Caki2 (cell line): Measurements from ENCODE around the gene MED31. TPM values are rescaled to one million over a fixed set of nuclear protein-coding genes. Genes with fewer than 3 reads are reported as not detected.
A peak's percentile ranks its signal among the peaks of the same experiment; 100 is the strongest.
"Not testable (repeated sequence)": the region's sequence is repeated elsewhere in the genome, so short reads cannot be mapped to it uniquely, and the experiment has no call there.

Experiments
- DNase-seq: peaks from one replicate; pipeline ENCODE4 v3.0.0-alpha.2; 2015; ENCODE audit warnings: low read depth
- in situ Hi-C: cut with HindIII; loops from 2 replicates; pipeline ENCODE4 v1.10.0; 2016; ENCODE audit warnings: low sequenced_read_pairs, low pct_unique_long_range_greater_than_20kb, mixed read lengths
- total RNA-seq: library from RNA; depleted of rRNA; stranded (reverse); fragments of >200 nt; shearing (Covaris generic); gene quantifications from 2 replicates; pipeline ENCODE4 v1.2.3, GENCODE V29; 2014; ENCODE audit warnings: low replicate concordance; rRNA removed

The MED31 gene
- total RNA-seq: 3.4 and 13.9 TPM in 2 replicates

DNA sequence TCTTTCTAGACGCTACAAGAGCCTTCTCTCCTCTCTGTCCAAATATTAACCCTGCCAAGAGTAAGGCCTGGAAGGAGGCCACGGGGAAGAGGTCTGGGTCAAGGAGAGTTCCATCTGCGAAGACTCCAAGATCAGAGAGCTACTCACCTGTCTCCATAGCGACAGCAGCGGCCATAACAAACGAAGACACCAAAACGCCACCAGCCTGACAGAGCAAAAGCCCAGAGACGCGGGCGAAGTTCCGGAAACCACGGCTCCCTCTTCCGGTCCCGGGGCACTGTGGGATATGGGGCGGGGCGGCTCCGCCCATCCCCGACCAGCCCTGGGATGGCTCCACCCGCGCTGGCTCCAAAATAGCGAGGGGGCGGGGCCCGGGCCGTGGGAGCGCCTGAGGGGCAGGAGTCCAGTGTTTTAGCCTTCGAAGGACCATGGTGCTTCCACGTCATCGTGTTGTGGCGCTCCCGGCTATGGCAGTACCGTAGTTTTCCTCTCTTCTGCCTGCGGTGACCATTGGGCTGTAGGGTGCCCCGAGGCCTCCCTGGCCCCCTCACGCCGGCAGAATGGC, at the start of gene MED31, which contains the start of gene C17orf100:
Gene MED31, minus strand, starts transcription at position 252 of the 565 bp plus-strand sequence. Its CDS starts 77 bp downstream, at position 175.
Gene C17orf100, plus strand, starts transcription at position 409 of the 565 bp plus-strand sequence. Its CDS starts 152 bp downstream, at position 561.
- peak; percentile 93 for DNase-seq
- in situ Hi-C loops: no loop called here

DNA sequence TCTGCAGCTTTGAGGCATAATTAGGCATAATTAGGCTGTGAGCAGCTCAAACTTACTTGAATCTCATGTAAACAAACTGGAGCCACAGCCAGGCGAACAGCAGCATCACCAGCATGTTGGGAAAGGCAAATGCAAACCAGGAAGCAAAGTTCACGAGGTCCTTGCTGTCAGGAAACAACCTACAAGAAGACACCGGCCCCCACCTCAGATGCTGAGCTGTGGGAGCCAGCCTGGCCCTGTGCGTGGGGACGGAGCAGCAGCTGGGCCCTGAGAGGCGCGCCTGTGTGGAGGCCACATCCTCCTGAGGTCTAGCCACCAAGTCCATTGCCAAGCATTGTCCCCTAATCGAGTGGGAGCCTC, 49.5 kb upstream of the MED31 start:
- in situ Hi-C loops: no loop called here
- DNase-seq: no peak

DNA sequence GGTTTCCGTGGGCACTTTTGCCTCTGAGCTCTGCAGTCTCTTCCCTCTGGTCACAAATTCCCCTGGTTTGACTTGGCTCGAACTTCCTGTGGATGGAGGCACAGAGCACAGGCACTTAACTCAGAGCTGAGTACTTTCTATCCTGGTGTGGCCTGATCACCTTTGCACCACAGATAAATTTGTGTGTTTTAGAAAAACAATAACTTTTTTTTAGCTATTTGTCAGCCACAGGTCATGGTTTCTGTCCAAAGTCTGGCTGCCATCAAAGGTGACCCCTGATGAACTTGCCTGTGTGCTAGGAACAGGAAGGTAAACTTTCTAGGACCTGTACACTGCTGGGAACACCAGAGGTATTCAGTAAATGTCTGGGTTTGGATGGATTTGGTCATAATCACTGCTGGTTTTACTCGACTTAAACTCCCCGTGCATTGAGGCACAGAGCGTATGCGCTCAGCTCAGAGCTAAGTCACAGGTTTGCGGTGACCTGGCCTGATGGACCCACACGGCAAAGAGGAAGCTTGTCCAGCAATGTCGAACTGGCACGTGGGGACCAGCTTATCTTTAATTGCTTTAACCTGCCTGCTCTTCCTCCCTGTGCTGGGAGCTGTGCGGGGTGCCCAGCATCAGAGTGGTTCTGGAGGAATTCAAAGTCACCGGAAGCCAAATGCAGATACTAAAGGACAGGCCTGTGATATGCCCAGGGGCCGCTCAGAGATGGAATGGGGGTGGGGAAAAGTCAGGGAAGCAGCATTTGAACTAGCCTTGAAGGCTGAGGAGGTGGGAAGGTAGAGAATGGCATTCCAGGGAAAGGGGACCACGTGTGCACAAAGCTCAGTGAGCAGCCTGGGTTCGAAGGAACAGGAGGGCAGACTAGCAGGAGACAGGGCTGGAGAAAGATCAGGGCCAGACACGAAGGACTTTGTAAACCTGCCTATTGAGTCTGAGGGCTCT, 48.9 kb upstream of the MED31 start:
- DNase-seq: no peak
- in situ Hi-C loops: no loop called here

DNA sequence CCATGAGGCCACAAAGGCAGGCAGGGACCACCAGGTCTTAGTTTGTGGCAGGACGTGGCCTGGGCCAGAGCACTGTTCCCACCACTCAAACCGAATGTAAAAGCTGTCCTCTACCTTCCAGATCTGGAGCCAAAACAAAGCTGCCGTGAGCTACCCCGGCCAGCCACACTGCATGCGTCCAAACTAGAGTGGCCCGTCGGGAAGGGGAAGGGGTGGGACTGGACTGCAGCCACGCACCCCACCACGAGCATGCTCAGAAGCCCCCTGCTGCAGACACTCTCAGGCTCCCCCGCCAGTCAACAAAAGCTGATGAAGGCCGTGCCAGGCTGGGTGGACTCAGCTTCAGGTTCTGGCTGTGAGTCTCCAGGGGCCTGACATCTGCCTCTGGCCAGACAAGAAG, 46.6 kb upstream of the MED31 start:
- in situ Hi-C loops: no loop called here
- no peak for DNase-seq

DNA sequence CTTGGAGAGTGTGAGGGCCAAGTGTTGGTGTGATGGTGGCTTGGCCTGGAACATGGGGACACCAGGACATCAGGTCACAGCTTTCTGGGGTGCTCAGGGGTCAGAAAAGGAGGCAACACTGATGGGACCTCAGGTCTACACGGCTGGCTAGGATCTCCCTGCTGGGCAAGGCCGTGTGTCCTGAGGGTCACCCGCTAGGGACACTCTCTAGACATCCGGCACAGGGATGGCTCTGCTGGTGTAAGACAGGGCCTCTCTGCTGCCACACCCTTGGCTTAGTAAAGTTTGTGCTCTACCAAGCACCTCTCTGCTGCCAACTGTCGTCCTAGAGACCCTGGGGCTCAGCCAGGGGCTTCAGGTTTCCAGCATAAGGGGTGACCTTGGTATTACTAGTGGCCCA, 45.5 kb upstream of the MED31 start:
- in situ Hi-C loops: no loop called here
- DNase-seq: no peak

DNA sequence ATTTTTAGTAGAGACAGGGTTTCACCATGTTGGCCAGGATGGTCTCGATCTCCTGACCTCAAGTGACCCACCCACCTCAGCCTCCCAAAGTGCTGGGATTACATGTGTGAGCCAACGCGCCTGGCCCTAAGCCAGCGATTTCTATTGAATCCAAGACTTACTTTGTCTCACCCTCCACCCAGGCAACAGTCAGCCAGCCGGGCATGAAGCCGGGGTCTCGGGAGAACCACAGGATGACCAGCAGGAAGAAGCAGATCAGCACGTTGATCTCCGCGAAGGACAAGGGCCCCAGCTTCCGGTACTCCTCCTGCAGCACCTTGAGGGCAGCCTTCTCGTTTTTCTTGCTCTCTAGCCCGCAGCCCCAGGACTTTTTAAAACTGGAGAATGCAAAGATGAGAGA, 44.2 kb upstream of the MED31 start:
- DNase-seq: no peak
- in situ Hi-C loops: no loop called here

DNA sequence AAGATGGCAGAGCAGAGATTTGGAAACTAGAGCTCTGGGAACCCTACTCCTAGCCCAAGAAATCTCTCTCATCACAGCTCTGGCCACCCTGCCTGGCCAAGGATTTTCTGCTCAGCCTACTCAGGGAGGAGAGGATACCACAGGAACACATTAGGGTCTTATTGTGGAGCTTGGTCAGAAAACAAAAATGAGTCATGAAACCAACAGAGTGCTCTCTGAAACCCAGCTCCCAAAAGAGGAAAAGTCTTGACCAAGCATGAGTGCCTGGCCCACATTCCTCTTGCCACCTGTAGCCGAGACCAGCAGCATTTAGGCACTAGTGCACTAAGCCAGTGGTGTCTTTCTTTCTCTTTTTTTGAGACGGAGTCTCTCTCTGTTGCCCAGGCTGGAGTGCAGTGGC, 43.6 kb upstream of the MED31 start:
- DNase-seq: no peak
- in situ Hi-C loops: no loop called here

DNA sequence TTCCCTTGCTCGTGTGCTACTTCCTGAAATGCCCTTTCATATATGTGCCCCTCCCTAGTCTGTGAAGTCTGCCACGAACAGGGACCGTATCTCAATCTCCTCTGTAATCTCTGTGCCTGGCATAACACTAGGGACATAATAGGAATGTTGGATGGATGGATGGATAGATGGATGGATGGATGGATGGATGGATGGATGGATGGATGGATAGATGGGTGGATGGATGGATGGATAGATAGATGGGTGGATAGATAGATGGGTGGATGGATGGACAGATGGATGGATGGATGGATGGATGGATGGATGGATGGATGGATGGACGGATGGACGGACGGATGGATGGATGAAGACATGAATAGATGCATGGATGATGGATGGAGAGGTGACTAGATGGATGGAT, 40.6 kb upstream of the MED31 start:
- DNase-seq, in situ Hi-C loops: not testable (repeated sequence)

DNA sequence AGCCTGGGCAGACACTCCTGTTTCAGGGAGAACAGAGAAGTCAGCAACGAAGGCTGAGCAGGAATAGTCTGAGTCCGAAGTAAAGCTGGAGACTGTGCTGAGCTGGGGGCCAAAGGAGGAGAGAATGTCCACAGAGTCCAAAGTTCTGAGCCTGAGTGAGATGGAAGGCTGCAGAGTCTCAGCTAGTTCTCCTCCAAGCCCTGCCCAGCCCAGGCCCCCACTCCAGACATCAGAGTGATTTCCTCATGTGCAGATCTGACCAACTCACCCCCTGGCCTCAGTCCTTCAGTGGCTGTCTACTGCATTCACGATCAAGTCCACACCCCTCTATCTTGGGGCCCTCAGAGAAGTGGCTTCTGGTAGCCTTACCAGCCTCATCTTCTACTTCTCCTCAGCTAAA, 40.1 kb upstream of the MED31 start:
- no peak for DNase-seq
- in situ Hi-C loops: no loop called here

DNA sequence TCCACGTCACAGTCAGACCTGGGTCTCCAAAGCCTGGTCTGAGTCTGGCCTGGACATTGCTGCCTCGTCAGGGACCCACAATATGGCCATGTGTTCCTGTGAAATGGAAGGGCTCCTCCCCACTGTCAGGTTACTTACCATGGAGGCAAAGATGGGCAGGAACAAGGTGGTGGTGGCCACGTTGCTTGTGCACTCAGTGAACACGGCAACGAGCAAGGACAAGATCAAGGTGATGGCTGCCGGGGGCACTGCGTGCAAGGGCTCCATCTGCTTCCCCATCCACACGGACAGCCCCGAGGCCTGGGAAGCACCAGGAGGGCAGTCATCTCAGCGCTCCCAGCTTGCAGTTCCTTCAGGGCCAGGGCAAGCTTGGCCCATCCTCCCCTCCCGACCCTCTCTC, 39.2 kb upstream of the MED31 start:
- in situ Hi-C loops: no loop called here

DNA sequence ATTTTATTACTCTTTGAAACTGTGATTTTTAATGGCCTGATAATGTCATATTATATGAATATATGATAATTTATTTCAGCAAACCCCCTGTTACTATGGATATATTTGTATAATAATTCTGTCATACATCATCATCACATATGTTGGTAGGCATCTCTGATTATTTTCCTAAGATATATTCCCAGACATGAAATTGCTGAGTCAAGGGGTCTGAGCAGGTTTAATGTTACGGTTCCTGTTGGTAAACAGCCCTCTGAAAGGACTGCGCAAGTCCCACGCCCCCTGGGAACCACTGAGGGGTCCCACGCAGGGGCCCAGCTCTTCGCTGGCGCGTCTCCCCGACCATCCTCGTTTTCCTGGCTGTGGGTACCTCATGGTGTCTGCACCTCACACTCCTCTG, 37.5 kb upstream of the MED31 start:
- no peak for DNase-seq
- in situ Hi-C loops: no loop called here

More for the DNA sequence above, 39.2 kb upstream of the MED31 start:
- DNase-seq: no peak

DNA sequence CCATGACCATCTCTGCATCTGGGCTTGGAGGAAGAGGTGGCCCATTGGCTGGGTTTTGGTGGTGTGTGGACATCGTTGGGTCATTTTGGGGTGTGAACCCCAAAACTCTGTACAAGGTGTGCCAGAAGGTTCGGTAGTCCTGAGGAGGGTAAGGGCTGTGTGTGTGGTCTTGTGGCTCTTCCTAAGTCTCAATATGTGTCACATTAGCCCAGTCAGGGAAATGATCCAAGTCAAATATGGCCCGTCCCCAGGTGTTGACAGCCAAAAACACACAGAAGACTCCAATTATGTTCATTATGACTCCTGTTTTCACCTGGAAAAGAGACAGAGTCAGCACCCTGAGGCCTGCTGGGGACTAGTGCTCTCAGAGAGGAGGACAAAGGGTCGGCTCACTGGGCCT, 34.6 kb upstream of the MED31 start:
- in situ Hi-C loops: no loop called here

DNA sequence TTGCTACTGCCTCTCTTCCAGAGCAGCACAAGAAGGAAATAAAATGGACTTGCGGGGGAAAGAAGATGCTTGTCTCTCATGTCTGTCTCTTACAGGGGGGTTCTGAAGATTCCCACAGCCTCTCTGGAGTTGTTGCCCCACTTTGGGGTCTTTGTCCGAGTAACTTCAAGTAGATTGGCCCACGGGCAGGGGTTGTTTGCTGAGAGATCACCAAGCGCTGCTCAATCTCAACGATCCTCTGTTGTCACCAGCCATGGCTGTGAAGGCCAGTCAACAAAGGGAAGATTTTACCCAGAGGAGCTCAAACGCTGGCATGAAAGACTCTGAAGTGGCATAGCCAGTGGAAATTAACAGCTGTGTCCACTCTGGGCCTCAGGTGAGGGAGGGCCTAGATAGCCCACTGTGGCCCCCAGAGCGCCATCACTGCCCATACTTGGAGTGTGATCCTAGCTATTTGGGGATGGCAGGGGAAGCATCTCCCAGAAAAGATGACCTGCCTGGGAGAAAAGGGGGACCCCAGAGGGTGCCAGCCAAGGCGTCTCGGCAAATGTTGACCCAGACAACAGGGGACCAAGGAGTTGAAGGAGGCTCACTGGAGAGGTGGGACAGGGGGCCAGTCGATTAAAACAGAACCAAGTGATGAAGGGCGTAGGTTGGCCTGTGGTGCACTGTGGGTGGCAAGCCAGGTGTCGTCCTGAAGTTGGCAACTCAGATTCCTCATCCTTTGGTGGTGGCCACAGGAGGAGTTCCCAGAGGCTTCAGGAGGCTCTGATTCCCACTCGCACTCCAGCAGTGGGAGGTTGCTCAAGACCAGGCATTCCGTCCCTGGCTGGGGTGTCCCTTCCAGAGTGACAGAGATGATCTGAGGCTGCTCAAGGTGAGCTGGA, 33.7 kb upstream of the MED31 start:
- in situ Hi-C loops: no loop called here
- no peak for DNase-seq

More for the DNA sequence above, 34.6 kb upstream of the MED31 start:
- no peak for DNase-seq

DNA sequence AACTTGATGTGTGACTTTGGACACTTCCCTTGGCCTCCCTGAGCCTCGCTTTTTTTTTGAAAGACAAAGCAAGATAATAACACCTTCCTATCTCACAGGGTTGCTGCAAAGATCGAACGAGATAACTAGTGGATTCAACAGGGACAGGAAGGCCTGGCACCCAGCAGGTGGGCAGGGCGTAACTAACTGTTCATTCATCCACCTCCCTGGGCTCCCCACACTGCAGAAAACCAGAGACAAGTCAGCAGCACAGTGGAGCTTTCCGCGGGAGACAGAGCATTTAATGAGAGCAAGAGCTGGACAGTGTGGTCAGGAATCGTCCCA, 33.0 kb upstream of the MED31 start:
- in situ Hi-C loops: no loop called here
- DNase-seq: no peak

DNA sequence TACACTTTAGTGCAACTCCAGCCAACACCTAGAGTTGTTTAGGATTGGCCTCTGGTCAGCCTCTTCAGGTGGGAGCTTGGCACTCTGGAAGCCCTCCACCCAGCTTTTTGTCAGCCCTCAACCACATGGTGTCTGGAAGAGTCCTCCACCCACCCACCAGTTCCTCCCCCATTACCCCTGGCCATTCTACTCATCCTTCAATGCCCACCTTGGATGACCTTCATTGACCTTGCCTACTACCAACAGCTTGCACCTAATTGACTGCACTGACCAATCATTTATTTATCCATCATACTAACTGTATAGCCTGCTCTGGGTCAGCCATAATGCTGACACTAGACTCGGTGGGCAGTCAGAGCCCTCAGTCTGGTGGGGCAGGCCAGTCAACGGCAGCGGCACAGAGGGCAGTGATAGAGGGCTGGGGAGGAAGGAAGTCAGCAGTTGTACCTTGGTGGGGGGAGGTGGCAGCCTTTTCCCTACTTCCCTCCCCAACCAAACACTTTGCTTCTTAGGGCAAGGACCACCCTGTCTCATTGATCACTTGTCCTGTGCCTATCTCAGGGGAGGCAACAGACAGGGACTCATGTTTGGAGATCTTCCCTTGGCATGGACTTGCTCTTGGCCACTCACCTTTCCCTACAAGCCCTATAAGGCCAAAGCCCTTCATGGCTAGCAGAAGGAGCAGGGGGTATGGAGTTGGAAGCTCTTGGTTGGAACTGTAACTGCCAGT, 32.5 kb upstream of the MED31 start:
- DNase-seq: no peak
- in situ Hi-C loops: no loop called here

DNA sequence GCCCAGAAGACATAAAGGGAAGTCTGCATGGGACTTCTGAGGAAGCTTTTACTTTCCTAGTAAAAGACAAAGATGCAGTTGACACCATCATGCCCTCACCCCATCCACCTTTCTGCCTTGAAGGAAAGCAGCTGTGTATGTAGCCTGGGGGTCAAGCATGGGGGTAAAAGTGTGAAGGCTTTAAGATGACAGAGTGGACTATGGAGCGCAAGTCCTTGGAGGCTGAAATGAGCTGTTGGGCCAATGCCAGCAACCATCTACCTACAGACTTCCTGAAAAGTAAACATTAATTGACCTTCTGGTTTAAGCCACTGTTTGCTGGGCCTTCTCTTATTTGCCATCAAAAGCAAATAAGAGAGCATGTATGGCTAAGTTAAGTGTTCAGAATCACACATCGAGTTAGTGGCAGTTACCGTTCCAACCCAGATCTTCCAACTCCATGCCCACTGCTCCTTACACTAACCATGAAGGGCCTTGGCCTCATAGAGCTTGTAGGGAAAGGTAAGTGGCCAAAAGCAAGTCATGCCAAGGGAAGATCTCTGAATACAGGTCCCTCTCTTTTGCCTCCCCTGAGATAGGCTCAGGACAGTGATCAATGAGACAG, 31.8 kb upstream of the MED31 start:
- in situ Hi-C loops: no loop called here
- DNase-seq: no peak

DNA sequence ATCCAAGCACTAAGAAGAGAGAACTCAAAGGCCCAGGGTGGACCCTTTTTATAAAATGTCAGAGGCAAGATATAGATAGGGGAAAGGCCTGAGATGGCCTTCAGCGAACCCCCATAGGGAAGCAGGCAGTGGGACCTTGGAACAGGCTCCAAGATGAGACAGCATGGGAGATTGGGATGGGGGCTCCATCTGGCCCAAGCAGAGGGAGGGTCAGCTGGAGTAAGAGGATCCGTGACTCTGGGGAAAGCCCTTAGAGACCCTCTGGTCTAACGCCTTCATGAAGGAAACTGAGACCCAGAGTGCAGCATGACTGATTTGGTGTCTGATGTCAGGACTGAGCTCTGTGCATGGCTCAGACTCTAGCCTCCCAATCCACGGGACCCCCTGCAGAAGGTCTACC, 30.9 kb upstream of the MED31 start:
- no peak for DNase-seq
- in situ Hi-C loops: no loop called here

DNA sequence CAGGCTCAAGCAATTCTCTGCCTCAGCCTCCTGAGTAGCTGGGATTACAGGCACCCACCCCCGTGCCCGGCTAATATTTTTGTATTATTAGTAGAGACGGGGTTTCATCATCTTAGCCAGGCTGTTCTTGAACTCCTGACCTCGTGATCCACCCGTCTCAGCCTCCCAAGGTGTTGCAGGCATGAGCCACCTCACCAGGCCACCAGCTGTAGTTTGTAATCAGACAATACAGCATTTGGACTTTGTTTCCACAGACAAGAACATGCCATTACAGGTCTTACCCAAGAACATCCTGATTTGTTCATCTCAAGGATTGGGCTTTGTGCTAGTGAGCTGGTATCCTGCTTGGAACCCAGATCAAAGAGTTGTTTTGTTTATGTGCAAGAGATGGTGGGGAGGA, 30.3 kb upstream of the MED31 start:
- no peak for DNase-seq
- in situ Hi-C loops: no loop called here
